ENCODE measurements around the gene JAKMIP3.

DNA sequence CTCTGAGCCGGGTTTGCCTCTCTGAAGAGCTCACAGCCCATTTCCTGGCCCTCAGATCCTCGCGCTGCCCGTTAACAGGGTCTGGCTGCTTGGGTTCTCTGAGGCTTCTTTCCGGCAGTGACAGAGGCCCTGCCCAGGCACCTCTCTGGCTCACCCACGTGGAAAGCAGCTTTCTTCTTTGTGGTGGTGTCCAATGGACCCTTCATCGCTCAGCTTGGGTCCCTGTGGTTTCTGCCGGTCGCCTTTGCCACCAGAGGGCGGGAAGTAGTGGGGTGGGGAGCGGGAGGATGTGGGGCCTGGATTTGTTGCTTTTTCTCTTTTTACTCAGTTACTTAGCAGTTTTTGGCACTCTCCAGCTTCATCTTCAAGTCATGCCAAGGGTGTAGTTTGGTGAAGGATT, 15.6 kb upstream of the JAKMIP3 start:
- TF ChIP-seq EZH2 (IDR thresholded peaks at IDR 0.05; ENCODE audit: insufficient read depth, poor library complexity, severe bottlenecking) (no peak), EZH2phosphoT487 (IDR thresholded peaks at IDR 0.05; ENCODE audit: insufficient read depth, low read depth) (no peak)
